Epithelial cell of esophagus (primary cell): Measurements from ENCODE around the gene CDH16.

ENCODE experiments used
- DNase-seq: peaks from one replicate; pipeline ENCODE4 v3.0.0; 2010; ENCODE audit warnings: low read depth
- H3K4me3 ChIP-seq: 2 replicates; pipeline ENCODE4 v1.5.1; 2011; ENCODE audit warnings: mild to moderate bottlenecking, low read length, control low read depth
- TF ChIP-seq, protein P1 (sequence below): IDR thresholded peaks from 2 replicates; pipeline ENCODE4 v1.5.1; 2011; ENCODE audit warnings: low read depth, mild to moderate bottlenecking, low read length, control low read depth, inconsistent platforms; ENCODE audit not compliant: insufficient read depth; ENCODE audit errors: missing control alignments

The CDH16 gene

DNA sequence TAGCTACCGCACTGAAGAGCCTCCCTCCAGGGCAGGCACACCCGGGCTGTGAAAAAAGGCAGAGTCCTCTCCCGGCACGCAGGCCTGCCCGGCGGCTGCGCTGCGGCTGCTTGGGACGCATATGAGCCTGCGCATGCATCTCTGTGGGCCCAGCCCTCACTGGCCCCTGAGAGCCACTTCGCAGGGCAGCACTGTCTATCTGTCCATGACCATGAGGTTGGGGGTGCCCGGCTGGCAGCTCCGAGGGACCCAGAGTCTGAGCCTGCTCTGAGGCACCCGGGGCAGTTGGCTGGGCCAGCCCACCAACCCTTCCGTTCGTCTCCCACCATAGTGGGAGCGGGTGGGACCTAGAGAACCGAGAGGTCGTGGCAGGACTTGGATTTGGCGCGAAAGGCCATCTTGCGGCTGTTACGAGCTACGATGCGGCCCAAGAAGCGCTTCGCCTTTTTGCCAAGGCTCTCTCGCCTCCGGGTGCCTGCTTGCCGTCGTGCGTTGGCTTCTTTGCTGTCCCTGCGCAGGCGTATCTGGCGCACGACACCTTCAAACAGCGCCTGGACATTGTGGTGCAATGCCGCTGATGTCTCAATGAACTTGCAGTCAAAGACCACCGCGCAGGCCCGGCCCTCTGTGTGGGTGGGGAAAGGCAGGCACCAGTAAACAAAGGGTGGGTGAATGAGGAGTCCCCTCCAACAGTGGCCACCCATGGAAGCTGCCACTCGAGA lies 3.2 kb upstream of the CDH16 start:
- TF ChIP-seq, protein P1, sequence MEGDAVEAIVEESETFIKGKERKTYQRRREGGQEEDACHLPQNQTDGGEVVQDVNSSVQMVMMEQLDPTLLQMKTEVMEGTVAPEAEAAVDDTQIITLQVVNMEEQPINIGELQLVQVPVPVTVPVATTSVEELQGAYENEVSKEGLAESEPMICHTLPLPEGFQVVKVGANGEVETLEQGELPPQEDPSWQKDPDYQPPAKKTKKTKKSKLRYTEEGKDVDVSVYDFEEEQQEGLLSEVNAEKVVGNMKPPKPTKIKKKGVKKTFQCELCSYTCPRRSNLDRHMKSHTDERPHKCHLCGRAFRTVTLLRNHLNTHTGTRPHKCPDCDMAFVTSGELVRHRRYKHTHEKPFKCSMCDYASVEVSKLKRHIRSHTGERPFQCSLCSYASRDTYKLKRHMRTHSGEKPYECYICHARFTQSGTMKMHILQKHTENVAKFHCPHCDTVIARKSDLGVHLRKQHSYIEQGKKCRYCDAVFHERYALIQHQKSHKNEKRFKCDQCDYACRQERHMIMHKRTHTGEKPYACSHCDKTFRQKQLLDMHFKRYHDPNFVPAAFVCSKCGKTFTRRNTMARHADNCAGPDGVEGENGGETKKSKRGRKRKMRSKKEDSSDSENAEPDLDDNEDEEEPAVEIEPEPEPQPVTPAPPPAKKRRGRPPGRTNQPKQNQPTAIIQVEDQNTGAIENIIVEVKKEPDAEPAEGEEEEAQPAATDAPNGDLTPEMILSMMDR: no peak
- no peak overlapping the region for H3K4me3 ChIP-seq

DNA sequence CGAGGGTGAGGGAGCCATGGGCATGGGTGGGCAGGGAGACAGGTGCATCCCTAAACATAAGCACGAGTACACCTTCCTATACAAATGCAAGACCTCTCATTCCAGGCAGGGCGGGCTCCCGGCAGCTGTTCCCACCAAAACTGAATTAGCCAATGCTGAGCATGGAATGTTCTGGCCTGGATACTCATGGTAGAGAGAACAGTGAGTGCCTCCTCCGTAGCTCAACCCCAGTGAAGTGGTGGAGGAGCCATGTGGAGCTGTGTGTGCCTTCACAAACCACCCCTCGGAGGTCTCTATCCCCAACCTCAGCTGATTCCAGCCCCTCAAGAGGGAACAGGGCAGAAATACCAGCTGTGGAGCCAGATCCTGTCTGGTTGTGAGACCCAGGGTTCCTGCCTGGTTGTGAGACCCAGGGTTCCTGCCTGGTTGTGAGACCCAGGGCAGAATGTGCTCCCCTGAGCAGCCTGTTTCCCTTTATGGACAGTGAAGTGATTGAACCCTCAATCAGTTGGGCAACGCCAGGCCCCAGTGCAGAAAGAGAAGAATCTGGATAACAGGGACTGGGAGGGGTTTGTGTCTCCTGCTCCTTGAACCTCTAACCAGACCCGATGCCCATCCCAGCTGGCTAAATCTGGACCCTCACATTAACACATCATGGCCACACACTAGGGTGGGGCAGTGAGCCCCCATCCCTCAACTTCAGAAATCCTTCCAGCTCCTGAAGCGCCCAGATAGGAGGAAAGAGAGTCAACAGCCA lies 2.4 kb upstream of the CDH16 start:
- H3K4me3 ChIP-seq: no peak overlapping the region
- no peak for DNase-seq
- TF ChIP-seq, protein P1: no peak

More for the DNA sequence above, 3.2 kb upstream of the CDH16 start:
- peak; percentile 37 for DNase-seq

DNA sequence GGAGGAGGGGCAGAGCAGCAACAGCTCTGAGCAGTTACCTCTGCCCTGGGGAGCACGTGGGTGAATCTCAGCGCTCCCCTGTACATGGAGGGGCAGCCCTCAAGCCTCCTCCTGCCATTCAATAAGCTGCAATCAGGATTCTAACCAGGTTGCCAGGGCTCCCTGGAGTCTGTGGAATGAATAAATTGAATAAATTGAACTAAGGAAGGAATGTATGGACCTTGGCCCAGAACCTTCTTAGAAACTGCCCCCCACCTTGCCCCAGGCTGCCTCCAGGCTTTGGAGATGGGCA lies 1.6 kb upstream of the CDH16 start:
- TF ChIP-seq, protein P1: no peak
- H3K4me3 ChIP-seq: no peak overlapping the region
- no peak for DNase-seq

DNA sequence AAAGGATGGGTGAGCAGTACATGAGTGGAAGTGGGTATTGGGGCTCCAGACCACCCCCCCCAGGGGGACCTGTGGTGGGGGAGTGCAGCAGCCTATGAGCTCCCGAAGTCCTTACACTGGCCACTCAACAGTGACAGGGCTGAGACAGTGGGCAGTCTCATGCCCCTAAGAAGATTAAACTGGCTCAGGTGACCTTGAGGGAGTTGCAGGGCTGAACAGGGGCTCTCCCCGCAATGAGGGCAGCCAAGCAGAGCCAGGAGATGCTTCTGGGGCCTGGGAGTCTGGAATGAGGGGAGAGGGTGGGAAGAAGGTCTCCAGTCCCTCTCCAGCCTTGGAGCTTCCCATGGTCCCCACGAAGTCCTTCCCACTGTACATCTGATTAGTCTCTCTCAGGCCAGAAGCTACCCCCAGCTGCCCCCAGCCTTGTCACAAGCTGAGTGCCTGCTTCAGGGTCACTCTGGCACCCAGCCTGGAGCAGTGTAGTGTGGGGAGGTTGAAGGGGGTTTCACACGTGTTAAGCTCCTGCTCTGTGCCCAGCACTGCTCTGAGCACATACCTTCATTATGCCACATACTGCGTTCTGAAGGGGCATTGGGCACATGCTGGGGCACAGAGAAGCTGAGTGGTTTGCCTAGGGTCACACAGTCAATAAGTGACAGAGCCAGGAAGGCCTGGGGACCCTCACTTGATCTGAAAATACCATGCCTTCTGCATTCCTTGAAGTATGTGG lies 1.0 kb upstream of the CDH16 start:
- no peak for DNase-seq
- no peak overlapping the region for H3K4me3 ChIP-seq
- TF ChIP-seq, protein P1: no peak

DNA sequence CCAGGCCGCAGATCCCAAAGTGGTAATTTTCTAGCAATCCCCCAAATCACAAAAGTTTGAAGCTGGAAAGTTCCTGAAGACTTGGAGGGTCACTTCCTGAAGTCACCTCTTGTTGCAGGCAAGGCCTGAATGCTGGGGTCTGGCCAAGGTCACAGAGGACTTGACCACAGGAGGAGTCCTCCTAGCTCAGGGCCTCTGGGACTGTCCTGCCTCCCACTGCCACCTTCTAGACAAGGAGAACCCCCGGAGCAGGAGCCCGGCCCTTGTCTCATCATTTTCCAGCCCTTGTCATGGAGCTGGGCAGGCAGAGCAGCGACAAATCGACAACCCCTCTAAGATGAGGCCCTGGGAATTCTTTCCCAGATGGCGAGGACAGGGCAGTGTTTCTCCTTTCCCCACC lies 330 bp downstream of the CDH16 start:
- TF ChIP-seq, protein P1: no peak
- no peak for DNase-seq
- no peak overlapping the region for H3K4me3 ChIP-seq

DNA sequence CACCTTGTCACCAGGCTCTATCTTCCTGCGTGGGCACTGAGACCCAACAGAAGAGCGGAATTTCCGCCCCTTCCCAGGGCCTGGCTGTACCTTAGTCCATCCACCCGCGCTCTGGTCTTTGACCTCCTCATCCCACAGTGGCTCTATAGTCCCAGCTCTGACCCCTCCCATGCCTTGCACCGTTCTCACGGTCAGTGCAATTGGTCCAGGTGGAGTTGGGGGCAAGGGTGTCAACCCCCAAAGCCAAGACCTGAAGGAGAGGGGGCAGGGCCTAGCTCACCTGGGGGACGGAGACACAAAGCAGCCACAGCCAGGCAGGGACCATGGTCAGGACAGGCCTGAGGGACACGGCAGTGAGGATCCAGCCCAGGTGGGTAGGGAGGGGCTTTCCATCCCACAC lies 944 bp downstream of the CDH16 start:
- TF ChIP-seq, protein P1: no peak
- no peak for DNase-seq
- no peak overlapping the region for H3K4me3 ChIP-seq
